ELR (cell line): ENCODE measurements around the gene KCNN3.

ENCODE experiments used
- DNase-seq: peaks from one replicate; pipeline ENCODE4 v3.0.0-alpha.2; 2015; ENCODE audit warnings: low read depth

Gene KCNN3

DNA sequence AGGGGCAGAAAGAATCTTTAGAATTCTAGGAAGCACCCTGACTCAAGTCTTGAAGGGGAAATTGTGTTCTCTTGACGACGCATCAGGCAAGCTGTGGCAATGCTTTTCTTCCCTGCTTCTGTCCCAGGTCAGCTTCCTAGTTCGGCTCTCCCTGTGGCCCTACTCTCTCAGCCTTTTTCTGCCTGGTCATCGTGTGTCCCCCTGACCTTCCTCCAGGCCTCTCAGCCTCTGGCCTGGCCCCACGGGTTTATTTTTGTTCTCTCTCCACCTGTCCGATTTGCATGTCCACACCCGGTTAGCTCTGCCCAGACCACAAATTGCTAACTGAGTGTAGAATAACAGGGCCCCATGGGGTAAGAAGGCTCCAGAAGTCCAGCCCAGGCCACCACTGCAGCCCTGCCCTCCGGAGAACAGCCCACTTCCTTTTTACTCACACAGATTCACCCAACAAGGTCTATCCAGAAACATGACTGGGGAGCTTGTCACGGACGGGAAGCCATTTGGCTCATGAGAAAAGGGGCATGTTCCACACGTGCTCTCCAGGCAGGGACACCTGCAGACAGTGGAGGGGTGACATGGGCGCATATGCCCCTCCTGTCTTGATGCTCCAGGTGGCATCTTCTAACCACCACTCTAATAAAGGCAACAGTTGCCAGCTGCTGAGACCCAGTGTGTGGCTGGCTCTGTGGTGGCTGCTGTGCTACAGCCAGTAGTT lies 9.8 kb downstream of the KCNN3 start:
- DNase-seq, result peak; percentile 64

- no peak for DNase-seq
Observed at GRCh38 chr1:154859786-154860155, 10.3 kb downstream of the KCNN3 start.

DNA sequence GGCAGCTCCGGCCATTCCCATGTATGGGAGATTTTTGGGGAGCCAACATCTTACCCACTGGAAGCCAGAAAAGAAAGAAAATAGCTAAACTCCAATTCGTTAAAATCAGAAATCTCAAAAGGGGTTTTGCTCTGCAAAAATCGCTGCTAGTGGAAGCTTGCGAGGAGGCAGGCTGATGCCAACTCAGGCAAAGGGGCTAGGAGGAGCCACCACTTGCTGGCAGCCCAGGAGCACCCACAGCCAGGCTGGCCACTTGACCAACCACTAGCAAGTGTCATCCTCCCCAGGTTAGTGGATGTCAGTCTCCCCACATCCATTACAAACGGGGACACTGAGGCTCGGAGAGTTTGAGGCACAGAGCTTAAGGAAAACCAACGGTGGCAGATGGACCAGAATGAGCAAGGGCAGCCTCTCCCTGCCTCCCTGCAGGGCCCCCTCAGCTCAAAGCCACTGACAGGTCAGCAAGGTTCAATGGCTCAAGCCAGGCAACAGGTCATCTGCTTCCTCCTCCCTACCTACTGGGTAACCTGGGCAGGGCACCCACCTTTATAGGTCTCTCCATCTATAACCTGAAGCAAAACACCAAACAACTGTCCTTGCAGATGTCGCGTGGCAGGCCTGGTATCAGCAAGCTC lies 10.8 kb downstream of the KCNN3 start:
- DNase-seq, result no peak

DNA sequence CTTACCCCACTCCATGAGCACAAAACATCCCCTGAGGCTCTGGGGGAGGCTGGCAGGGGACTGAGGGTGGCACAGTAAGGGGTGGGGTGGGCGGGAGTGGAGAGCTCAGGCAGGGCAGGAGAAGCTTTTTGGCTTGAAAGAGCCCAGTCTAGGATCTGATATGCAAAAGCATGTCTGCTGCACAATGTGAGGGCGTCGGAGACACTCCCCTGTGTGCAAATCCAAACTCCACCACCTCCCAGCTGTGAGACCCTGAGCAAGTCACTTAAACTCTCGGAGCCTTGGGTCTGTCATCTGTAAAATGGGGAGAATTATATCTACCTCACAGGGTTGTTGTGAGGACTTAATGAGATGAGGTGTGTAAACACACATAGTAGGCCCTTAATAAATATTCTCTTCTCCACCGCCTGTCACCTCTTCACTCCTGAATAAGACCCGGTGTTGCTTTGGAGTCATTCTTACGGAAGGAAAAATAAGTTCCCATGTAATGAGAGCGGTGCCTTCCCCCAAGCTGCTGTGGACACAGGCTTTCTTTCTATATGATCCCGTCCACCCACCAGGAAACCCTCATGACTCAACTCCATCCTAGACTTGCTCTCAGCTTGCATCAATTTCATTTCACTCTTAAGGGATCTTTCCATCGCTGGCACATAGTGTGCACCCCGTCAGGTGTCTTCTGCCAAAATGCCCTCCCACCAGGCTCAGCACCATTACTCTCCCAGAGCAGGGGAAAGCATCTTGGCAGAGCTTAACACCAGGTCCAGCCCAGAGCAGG lies 12.5 kb downstream of the KCNN3 start:
- no peak for DNase-seq

DNA sequence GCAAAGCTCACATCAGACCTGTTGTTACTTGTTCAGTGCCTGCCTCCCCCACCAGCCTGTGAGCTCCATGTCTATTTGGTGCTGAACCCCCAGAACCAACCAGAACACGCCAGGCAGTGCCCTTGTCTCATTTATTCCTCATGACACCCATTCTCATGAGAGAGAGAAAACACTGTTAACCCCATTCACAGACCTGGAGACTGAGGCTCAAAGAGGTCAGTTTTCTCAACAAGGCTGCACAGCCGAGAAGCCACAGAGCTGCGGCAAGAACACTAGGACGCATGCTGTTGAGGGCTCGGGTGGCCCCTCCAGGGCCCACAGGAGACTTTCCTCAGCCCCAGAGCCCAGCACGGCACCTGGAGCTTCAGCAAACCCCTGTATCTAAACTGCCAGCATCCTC lies 13.1 kb downstream of the KCNN3 start:
- no peak for DNase-seq

DNA sequence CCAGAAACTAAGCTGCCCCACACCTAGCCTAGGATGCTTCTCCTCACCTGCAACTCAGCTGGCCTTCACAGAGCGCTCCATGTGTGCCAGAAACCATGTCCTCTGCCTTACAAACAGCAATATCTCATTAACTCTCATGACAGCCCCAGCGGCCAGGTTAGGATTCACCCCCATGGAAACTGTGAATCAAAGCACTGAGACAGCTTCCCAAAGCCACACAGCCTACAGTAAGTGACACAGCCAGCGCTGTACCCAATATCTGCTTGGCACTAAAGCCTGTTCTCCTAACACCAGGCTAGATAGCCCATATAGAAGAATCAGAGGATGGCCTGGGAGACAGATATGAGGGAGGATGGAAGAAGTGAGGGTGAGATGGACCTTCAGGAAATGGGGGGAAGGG lies 13.5 kb downstream of the KCNN3 start:
- DNase-seq, result no peak

- no peak for DNase-seq
Observed at GRCh38 chr1:154856049-154856448, 14.0 kb downstream of the KCNN3 start.

GRCh38 chr1:154855186-154855851 lies 14.8 kb downstream of the KCNN3 start:
- DNase-seq, result peak; percentile 54

DNA sequence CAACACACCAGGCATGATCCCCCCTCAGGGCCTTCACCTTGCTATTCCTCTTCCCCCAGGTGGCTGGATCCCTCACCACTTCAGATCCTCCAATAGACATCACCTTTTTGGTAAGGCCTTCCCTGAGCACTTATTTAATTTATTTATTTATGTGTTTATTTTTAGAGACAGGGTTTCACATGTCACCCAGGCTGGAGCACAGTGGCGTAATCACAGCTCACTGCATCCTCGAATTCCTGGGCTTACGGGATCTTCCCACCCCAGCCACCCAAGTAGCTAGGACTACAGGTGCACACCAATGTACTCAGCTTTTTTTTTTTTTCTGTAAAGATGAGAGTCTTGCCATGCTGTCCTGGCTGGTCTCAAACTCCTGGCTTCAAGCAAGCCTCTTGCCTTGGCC lies 17.2 kb downstream of the KCNN3 start:
- DNase-seq, result no peak

GRCh38 chr1:154851392-154852177 lies 18.5 kb downstream of the KCNN3 start:
- DNase-seq, result peak; percentile 20

- peak; percentile 34 for DNase-seq
Observed at GRCh38 chr1:154849645-154850131, 20.4 kb downstream of the KCNN3 start.

- DNase-seq, result no peak
Observed at GRCh38 chr1:154848983-154849382, 21.1 kb downstream of the KCNN3 start.

GRCh38 chr1:154847891-154848290 lies 22.2 kb downstream of the KCNN3 start:
- DNase-seq, result no peak

DNA sequence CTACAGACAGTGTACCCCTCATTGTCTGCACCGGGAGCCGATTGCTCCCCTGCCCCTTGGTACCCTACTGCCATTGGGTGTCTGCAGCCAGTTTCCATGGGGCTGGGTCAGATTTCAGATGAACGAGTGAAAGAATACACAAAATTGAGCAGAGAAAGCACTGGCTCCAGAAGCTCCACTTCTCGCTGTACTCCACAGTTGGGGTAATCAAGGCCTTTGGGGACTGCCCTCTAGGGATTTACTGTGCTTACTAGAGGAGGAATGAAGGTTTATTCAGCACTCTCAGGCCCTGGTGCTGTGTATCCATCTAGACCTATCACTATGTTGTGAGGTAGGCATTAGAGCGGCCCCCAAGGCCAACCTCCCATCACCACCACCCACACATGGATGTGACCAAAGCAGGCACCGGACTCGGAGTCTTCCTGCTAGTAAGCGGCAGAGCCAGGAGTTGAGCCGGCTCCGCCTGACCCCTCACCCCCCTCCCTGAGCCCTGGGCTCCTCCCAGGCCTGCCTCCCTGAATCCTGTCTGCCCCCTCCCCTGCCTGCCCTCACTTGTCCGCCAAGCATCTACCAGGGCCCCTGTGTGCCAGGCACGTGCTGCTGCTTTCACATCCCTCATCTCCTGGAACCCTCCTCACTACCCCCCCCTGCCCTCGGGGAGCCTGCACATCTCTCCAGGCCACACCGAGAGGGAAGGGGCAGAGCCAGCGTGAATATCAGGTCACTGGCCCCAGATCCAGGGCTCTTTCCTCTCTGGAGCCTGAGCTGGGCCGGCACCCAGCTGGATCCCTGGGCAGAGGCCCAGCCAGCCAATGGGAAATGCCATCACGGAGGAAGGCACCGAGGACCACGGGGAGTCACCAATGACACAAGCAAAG lies 23.3 kb downstream of the KCNN3 start:
- no peak for DNase-seq

GRCh38 chr1:154845879-154846278 lies 24.2 kb downstream of the KCNN3 start:
- DNase-seq, result no peak

GRCh38 chr1:154845174-154845573 lies 24.9 kb downstream of the KCNN3 start:
- no peak for DNase-seq

- no peak for DNase-seq
Observed at GRCh38 chr1:154844297-154844681, 25.8 kb downstream of the KCNN3 start.

GRCh38 chr1:154843636-154844296 lies 26.3 kb downstream of the KCNN3 start:
- no peak for DNase-seq

- DNase-seq, result no peak
Observed at GRCh38 chr1:154842635-154843034, 27.4 kb downstream of the KCNN3 start.

DNA sequence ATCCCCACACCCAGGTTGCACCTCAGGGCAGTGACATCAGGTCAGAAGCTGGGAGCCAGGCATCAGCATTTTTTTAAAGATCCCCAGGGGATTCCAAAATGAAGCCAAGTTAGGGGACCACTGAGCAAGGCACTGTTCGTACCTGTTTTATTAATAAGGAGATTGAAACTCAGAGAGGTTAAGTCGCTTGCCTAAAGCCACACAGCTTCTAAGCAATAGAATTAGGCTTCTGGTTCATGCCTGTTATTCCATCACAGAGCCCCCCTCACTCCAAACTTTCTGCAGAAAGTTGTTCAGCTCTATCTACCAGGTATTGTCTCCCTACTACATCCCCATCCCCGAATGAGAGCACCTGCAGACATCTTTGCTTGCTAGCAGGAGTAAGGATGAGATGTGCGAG lies 28.7 kb downstream of the KCNN3 start:
- no peak for DNase-seq
